Astrocyte (in vitro differentiated cells and primary cell): ENCODE results near the gene BCL11B. TPM values are rescaled to one million over a fixed set of nuclear protein-coding genes. Genes with fewer than 3 reads are reported as not detected.
A peak's percentile ranks its signal among the peaks of the same experiment; 100 is the strongest.

ENCODE experiments used
- DNase-seq: peaks from one replicate; pipeline ENCODE4 v3.0.0-alpha.2; 2010; ENCODE audit warnings: low read depth
- FAIRE-seq: peaks from 2 replicates; lab custom pipeline; 2011; peaks lifted over from hg19 to GRCh38; lab: Jason Lieb, UNC
- H2AFZ ChIP-seq: 2 replicates; pipeline ENCODE4 v1.6.0; 2012; ENCODE audit warnings: low read depth, low read length, inconsistent platforms
- H3K27ac ChIP-seq: 2 replicates; pipeline ENCODE4 v1.5.1; 2011; ENCODE audit warnings: low read depth, low read length, inconsistent platforms
- H3K27me3 ChIP-seq: 2 replicates; pipeline ENCODE4 v1.6.0; 2011; ENCODE audit warnings: low read length, inconsistent platforms; ENCODE audit not compliant: insufficient read depth
- H3K36me3 ChIP-seq: 2 replicates; pipeline ENCODE4 v1.5.1; 2011; ENCODE audit warnings: low read length, inconsistent platforms; ENCODE audit not compliant: insufficient read depth
- H3K4me1 ChIP-seq: 2 replicates; pipeline ENCODE4 v1.5.1; 2011; ENCODE audit warnings: low read length, inconsistent platforms; ENCODE audit not compliant: insufficient read depth
- H3K4me2 ChIP-seq: 2 replicates; pipeline ENCODE4 v1.6.0; 2012; ENCODE audit warnings: low read length, inconsistent platforms
- H3K4me3 ChIP-seq: 2 replicates; pipeline ENCODE4 v1.5.1; 2011; ENCODE audit warnings: low read depth, mild to moderate bottlenecking, low read length, inconsistent platforms; ENCODE audit not compliant: insufficient read depth
- H3K79me2 ChIP-seq: 2 replicates; pipeline ENCODE4 v1.6.0; 2012; ENCODE audit warnings: mild to moderate bottlenecking, low read length, inconsistent platforms; ENCODE audit not compliant: insufficient read depth
- H3K9ac ChIP-seq: 2 replicates; pipeline ENCODE4 v1.6.0; 2012; ENCODE audit warnings: mild to moderate bottlenecking, low read length, inconsistent platforms
- H3K9me3 ChIP-seq: 2 replicates; pipeline ENCODE4 v1.5.1; 2012; ENCODE audit warnings: low read depth, mild to moderate bottlenecking, low read length, inconsistent platforms; ENCODE audit not compliant: insufficient read depth
- H4K20me1 ChIP-seq: 2 replicates; pipeline ENCODE4 v1.6.0; 2012; ENCODE audit warnings: low read length, inconsistent platforms; ENCODE audit not compliant: insufficient read depth
- H3K27ac Mint-ChIP-seq: one replicate; pipeline ENCODE4 v1.8.0; 2021; ENCODE audit warnings: mild to moderate bottlenecking, mixed read lengths; ENCODE audit not compliant: unreplicated experiment
- H3K27me3 Mint-ChIP-seq: one replicate; pipeline ENCODE4 v1.8.0; 2021; ENCODE audit warnings: low read depth, mixed read lengths; ENCODE audit not compliant: unreplicated experiment
- H3K36me3 Mint-ChIP-seq: one replicate; pipeline ENCODE4 v1.8.0; 2021; ENCODE audit warnings: low read depth, mixed read lengths; ENCODE audit not compliant: unreplicated experiment
- H3K4me1 Mint-ChIP-seq: one replicate; pipeline ENCODE4 v1.8.0; 2021; ENCODE audit warnings: low read depth, mixed read lengths; ENCODE audit not compliant: unreplicated experiment
- H3K4me3 Mint-ChIP-seq: one replicate; pipeline ENCODE4 v1.8.0; 2021; ENCODE audit warnings: mild to moderate bottlenecking, moderate library complexity, mixed read lengths; ENCODE audit not compliant: unreplicated experiment
- H3K9me3 Mint-ChIP-seq: one replicate; pipeline ENCODE4 v1.8.0; 2021; ENCODE audit warnings: mild to moderate bottlenecking, mixed read lengths; ENCODE audit not compliant: unreplicated experiment
- CTCF ChIP-seq: IDR thresholded peaks from 2 replicates; pipeline ENCODE4 v1.5.1; 2011; ENCODE audit warnings: low read depth, mild to moderate bottlenecking, inconsistent platforms, low read length, moderate library complexity; ENCODE audit not compliant: insufficient read depth
- EZH2 ChIP-seq: IDR thresholded peaks from 2 replicates; pipeline ENCODE4 v1.6.1; 2012; ENCODE audit warnings: mild to moderate bottlenecking, low read length, inconsistent platforms; ENCODE audit not compliant: insufficient read depth
- total RNA-seq: library from RNA; stranded (reverse); gene quantifications from 2 replicates; pipeline ENCODE4 v1.2.1, GENCODE V29; 2021

BCL11B gene
- total RNA-seq, 1 donor from 2014 or later: 1.1 TPM

GRCh38 chr14:99136047-99136400, 136.0 kb downstream of the BCL11B start:
- Histone ChIP-seq H3K9ac (no peak overlapping the region), H3K27me3 (no peaks in the 10 kb centered on the region), H3K36me3 (no peaks in the 10 kb centered on the region), H3K79me2 (no peaks in the 10 kb centered on the region), H3K27ac (no peak overlapping the region), H4K20me1 (no peaks in the 10 kb centered on the region), H3K4me1 (no peaks in the 10 kb centered on the region), H2AFZ (no peak overlapping the region), H3K9me3 (no peaks in the 10 kb centered on the region), H3K4me3 (no peak overlapping the region), H3K4me2 (no peak overlapping the region)
- H3K36me3 Mint-ChIP-seq: no peaks in the 10 kb centered on the region
- H3K4me1 Mint-ChIP-seq: peaks cover 10% of the 10 kb centered on the region
- no peak overlapping the region for H3K27ac Mint-ChIP-seq
- FAIRE-seq (no peak), DNase-seq (no peak)
- TF ChIP-seq CTCF (no peak), EZH2 (no peak)
- peaks cover 40% of the 10 kb centered on the region for H3K27me3 Mint-ChIP-seq
- H3K4me3 Mint-ChIP-seq: no peak overlapping the region
- H3K9me3 Mint-ChIP-seq: peaks cover 12% of the 10 kb centered on the region

DNA sequence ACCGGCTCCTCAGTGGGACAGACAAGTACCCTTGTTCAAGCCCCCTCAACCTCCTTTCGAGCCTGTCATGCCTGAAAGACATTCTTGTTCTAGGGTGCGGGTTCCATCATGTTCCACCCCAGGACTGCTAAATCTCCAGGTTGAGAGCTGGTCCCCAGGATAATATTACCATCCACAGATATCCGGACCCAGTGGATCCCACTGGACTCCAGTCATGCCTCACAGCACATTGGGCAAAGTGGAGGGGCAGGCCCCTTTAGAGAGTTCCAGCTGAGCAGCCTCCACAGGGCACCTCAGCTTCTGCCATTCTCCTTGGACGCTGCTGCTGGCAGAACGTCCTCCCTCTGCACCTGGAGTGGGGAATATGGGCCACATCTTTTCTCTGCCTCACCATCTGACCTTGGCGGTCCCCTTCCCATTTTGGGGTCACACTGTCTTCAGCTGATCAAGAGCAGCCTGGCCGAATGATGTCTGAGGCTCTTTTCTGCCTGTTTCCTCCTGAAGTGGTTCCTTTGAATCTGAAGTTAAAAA, 137.4 kb downstream of the BCL11B start:
- H3K4me3 Mint-ChIP-seq: no peak overlapping the region
- no peak overlapping the region for H3K4me2 ChIP-seq
- no peaks in the 10 kb centered on the region for H3K9me3 ChIP-seq
- H4K20me1 ChIP-seq: no peaks in the 10 kb centered on the region
- FAIRE-seq (no peak), DNase-seq (no peak)
- no peaks in the 10 kb centered on the region for H3K36me3 Mint-ChIP-seq
- no peak overlapping the region for H3K4me3 ChIP-seq
- no peak overlapping the region for H3K9ac ChIP-seq
- H3K4me1 ChIP-seq: no peaks in the 10 kb centered on the region
- H3K9me3 Mint-ChIP-seq: peaks cover 12% of the 10 kb centered on the region
- peaks cover 42% of the 10 kb centered on the region for H3K27me3 Mint-ChIP-seq
- no peaks in the 10 kb centered on the region for H3K79me2 ChIP-seq
- H2AFZ ChIP-seq: no peak overlapping the region
- no peaks in the 10 kb centered on the region for H3K27me3 ChIP-seq
- H3K4me1 Mint-ChIP-seq: peaks cover 10% of the 10 kb centered on the region
- no peak overlapping the region for H3K27ac Mint-ChIP-seq
- no peaks in the 10 kb centered on the region for H3K36me3 ChIP-seq
- no peak overlapping the region for H3K27ac ChIP-seq
- TF ChIP-seq CTCF (no peak), EZH2 (no peak)

GRCh38 chr14:99133636-99134515, 138.1 kb downstream of the BCL11B start:
- Histone ChIP-seq H3K27me3 (no peaks in the 10 kb centered on the region), H3K4me1 (no peaks in the 10 kb centered on the region), H3K79me2 (no peaks in the 10 kb centered on the region), H3K4me2 (no peak overlapping the region), H3K9me3 (no peaks in the 10 kb centered on the region), H4K20me1 (no peaks in the 10 kb centered on the region), H2AFZ (no peak overlapping the region), H3K27ac (no peak overlapping the region), H3K36me3 (no peaks in the 10 kb centered on the region), H3K9ac (no peak overlapping the region), H3K4me3 (no peak overlapping the region)
- TF ChIP-seq CTCF (no peak), EZH2 (no peak)
- peak overlapping the region; percentile 31 for H3K27ac Mint-ChIP-seq
- peaks cover 46% of the 10 kb centered on the region for H3K27me3 Mint-ChIP-seq
- H3K36me3 Mint-ChIP-seq: no peaks in the 10 kb centered on the region
- no peak overlapping the region for H3K4me3 Mint-ChIP-seq
- DNase-seq: no peak
- H3K9me3 Mint-ChIP-seq: peaks cover 10% of the 10 kb centered on the region
- FAIRE-seq: no peak
- H3K4me1 Mint-ChIP-seq: peaks cover 10% of the 10 kb centered on the region
